Left colon (tissue), 2 donors: ENCODE results near the gene EML3. TPM values are rescaled to one million over a fixed set of nuclear protein-coding genes. Genes with fewer than 3 reads are reported as not detected.
"Not testable (repeated sequence)": the region's sequence is repeated elsewhere in the genome, so short reads cannot be mapped to it uniquely, and the experiment has no call there.

Experiments used
- ATAC-seq: fragments of 200-7000 bp; cut with Tn5 transposase; one replicate; pipeline ENCODE4 v1.9.1; 2020; ENCODE audit warnings: mild to moderate bottlenecking, moderate library complexity
- DNase-seq, 2 donors: peaks; one replicate each; pipeline ENCODE4 v3.0.0-alpha.2; 2020
- intact Hi-C, 2 donors: fragments of 100-400 bp; cut with DNase I in 1 of 2; cut with micrococcal nuclease in 1 of 2; formaldehyde crosslinking; loops; one replicate each; pipeline versions ENCODE4 v1.11.2 to v1.14.0; 2022; cut with DNase I, micrococcal nuclease
- long read RNA-seq: library from polyadenylated mRNA; unstranded; transcript quantifications from one replicate; pipeline ENCODE4 v2.0.0, GENCODE V29; 2021
- total RNA-seq, 2 donors: library from RNA; stranded (reverse); fragmentation: NEBNext Ultra II Directional; extraction: Animal tissue kit (Norgen Biotek cat#: 25700); gene quantifications; one replicate each; pipeline ENCODE4 v1.2.1, GENCODE V29; 2021
- donor health status: DM: no; HTN: no; CAD: no.
- donor health status: DM: yes; HTN: yes; CAD: no.

The EML3 gene
- 10 to 100 TPM; 45.4 to 57.9 TPM for total RNA-seq
- long read RNA-seq, partial matches to known transcripts = 16 of 22 reads
- long read RNA-seq, other reads (novel, unspliced or antisense) = 3 of 22 reads

GRCh38 chr11:62612366-62613290, at the start of gene EML3, which contains the start of gene ROM1:
EML3 (minus strand) TSS chr11:62612775; CDS start chr11:62612457, 318 bp downstream.
ROM1 (plus strand) TSS chr11:62613257; CDS start chr11:62613282, 25 bp downstream.
- DNase-seq (peak; percentile 88 to 91), ATAC-seq (peak; percentile 77)
- intact Hi-C loops = no loop called here

- ATAC-seq = no peak
- no peak for DNase-seq
- intact Hi-C loops = no loop called here
These were observed 44.3 kb upstream of the EML3 start for GRCh38 chr11:62656796-62657429.

- intact Hi-C loops = no loop called here
These were observed 41.7 kb upstream of the EML3 start for GRCh38 chr11:62654297-62654696.

GRCh38 chr11:62652161-62653006, 39.8 kb upstream of the EML3 start:
- no peak for ATAC-seq
- intact Hi-C loops = no loop called here
- DNase-seq = no peak

More at GRCh38 chr11:62654297-62654696, 41.7 kb upstream of the EML3 start:
- no peak for DNase-seq
- ATAC-seq = no peak

GRCh38 chr11:62650283-62650682, 37.7 kb upstream of the EML3 start:
- ATAC-seq, DNase-seq, intact Hi-C loops: not testable (repeated sequence)

- DNase-seq (no peak), ATAC-seq (no peak)
- intact Hi-C loops = no loop called here
These were observed 36.9 kb upstream of the EML3 start for GRCh38 chr11:62649486-62649885.

GRCh38 chr11:62648967-62649364, 36.4 kb upstream of the EML3 start:
- no peak for DNase-seq
- no peak for ATAC-seq
- intact Hi-C loops = no loop called here

GRCh38 chr11:62648185-62648966, 35.8 kb upstream of the EML3 start:
- ATAC-seq = no peak
- no peak for DNase-seq
- intact Hi-C loops = no loop called here

GRCh38 chr11:62647609-62648005, 35.0 kb upstream of the EML3 start:
- no peak for DNase-seq
- no peak for ATAC-seq
- intact Hi-C loops = no loop called here

GRCh38 chr11:62646825-62647608, 34.4 kb upstream of the EML3 start:
- no peak for ATAC-seq
- intact Hi-C loops = no loop called here
- DNase-seq = no peak

- peak; percentile 99 to 100 for DNase-seq
- intact Hi-C loops = no loop called here
- peak; percentile 98 for ATAC-seq
These were observed 33.6 kb upstream of the EML3 start, which contains the start of gene GANAB for GRCh38 chr11:62645946-62646824. GANAB (minus strand) TSS chr11:62646613; CDS start chr11:62646599, 14 bp downstream.

- ATAC-seq (peak; percentile 32), DNase-seq (no peak)
- intact Hi-C loops = no loop called here
These were observed 33.0 kb upstream of the EML3 start for GRCh38 chr11:62645671-62645945.

- DNase-seq = no peak
- intact Hi-C loops = no loop called here
- ATAC-seq = no peak
These were observed 31.6 kb upstream of the EML3 start for GRCh38 chr11:62644220-62644619.

GRCh38 chr11:62632492-62632891, 19.9 kb upstream of the EML3 start:
- intact Hi-C loops = no loop called here

GRCh38 chr11:62627713-62628112, 15.1 kb upstream of the EML3 start:
- ATAC-seq = no peak
- DNase-seq = no peak
- intact Hi-C loops = no loop called here

More at GRCh38 chr11:62632492-62632891, 19.9 kb upstream of the EML3 start:
- DNase-seq (no peak), ATAC-seq (peak; percentile 51)

- ATAC-seq (no peak), DNase-seq (no peak)
- intact Hi-C loops = no loop called here
These were observed 10.0 kb upstream of the EML3 start for GRCh38 chr11:62622476-62623089.
